ENCODE results near the gene CDC123.

DNA sequence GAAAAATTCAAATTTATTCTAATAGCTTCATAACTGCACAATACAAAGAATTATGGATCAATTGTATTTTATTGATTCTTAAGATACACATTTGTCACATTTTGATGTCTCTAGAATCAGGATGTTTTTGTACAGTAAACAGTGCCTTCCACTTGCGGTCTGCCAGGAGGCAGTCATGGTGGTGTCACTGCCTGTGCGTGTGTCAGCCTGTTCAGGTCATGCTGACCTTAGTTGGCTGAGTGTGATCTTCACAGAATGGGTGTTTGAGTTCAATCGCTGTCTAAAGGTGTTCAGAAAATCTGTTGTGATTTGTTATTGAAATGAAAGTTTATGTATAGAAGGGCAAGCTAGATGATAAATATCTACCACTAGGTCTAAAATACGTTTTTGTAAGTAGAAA lies 45.8 kb upstream of the CDC123 start:
- no peak for TF ChIP-seq NFE2L2 (IDR thresholded peaks at IDR 0.05; ENCODE audit: low read depth, low read length)
- TF ChIP-seq, protein P1, sequence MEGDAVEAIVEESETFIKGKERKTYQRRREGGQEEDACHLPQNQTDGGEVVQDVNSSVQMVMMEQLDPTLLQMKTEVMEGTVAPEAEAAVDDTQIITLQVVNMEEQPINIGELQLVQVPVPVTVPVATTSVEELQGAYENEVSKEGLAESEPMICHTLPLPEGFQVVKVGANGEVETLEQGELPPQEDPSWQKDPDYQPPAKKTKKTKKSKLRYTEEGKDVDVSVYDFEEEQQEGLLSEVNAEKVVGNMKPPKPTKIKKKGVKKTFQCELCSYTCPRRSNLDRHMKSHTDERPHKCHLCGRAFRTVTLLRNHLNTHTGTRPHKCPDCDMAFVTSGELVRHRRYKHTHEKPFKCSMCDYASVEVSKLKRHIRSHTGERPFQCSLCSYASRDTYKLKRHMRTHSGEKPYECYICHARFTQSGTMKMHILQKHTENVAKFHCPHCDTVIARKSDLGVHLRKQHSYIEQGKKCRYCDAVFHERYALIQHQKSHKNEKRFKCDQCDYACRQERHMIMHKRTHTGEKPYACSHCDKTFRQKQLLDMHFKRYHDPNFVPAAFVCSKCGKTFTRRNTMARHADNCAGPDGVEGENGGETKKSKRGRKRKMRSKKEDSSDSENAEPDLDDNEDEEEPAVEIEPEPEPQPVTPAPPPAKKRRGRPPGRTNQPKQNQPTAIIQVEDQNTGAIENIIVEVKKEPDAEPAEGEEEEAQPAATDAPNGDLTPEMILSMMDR (conservative IDR thresholded peaks at IDR 0.05; ENCODE audit: low read depth, low read length): no peak
- TF ChIP-seq SMC3 (IDR thresholded peaks at IDR 0.05; ENCODE audit: low read depth, low read length): no peak
- TF ChIP-seq CEBPB (IDR thresholded peaks at IDR 0.05; ENCODE audit: low read depth, low read length): no peak
- no peak for TF ChIP-seq RCOR1 (IDR thresholded peaks at IDR 0.05; ENCODE audit: insufficient replicate concordance, low read length)
- TF ChIP-seq POLR2A (IDR thresholded peaks at IDR 0.05; ENCODE audit: low read depth, low read length): no peak
- TF ChIP-seq RAD21 (IDR thresholded peaks at IDR 0.05; ENCODE audit: low read length): no peak
- no peak for TF ChIP-seq RFX5 (IDR thresholded peaks at IDR 0.05; ENCODE audit: low read depth, low read length)
- TF ChIP-seq FOS (IDR thresholded peaks at IDR 0.05; ENCODE audit: low read depth, low read length): no peak
- no peak for TF ChIP-seq MXI1 (IDR thresholded peaks at IDR 0.05; ENCODE audit: borderline replicate concordance, low read depth, low read length)

Data from IMR-90 (cell line).